LNCaP clone FGC (cell line): ENCODE data around the gene OR5H15.
"Not testable (repeated sequence)": the region's sequence is repeated elsewhere in the genome, so short reads cannot be mapped to it uniquely, and the experiment has no call there.

Experiments
- DNase-seq: peaks from one replicate; pipeline ENCODE4 v3.0.0-alpha.2; 2011; ENCODE audit warnings: low read depth
- H3K4me3 ChIP-seq: 2 replicates; pipeline ENCODE4 v1.5.1; 2011; ENCODE audit warnings: mild to moderate bottlenecking, low read depth, low read length, control low read depth
- TF ChIP-seq, protein P1 (sequence below): IDR thresholded peaks from 2 replicates; pipeline ENCODE4 v1.5.1; 2012; ENCODE audit warnings: mild to moderate bottlenecking; ENCODE audit not compliant: control insufficient read depth, insufficient read depth; ENCODE audit errors: extremely low read depth

OR5H15 gene

GRCh38 chr3:98166396-98166795 is at the start of gene OR5H15:
TSS of gene OR5H15 (plus strand) at chr3:98166696. CDS start at chr3:98168700, 2,004 bp downstream.
- TF ChIP-seq, protein P1, sequence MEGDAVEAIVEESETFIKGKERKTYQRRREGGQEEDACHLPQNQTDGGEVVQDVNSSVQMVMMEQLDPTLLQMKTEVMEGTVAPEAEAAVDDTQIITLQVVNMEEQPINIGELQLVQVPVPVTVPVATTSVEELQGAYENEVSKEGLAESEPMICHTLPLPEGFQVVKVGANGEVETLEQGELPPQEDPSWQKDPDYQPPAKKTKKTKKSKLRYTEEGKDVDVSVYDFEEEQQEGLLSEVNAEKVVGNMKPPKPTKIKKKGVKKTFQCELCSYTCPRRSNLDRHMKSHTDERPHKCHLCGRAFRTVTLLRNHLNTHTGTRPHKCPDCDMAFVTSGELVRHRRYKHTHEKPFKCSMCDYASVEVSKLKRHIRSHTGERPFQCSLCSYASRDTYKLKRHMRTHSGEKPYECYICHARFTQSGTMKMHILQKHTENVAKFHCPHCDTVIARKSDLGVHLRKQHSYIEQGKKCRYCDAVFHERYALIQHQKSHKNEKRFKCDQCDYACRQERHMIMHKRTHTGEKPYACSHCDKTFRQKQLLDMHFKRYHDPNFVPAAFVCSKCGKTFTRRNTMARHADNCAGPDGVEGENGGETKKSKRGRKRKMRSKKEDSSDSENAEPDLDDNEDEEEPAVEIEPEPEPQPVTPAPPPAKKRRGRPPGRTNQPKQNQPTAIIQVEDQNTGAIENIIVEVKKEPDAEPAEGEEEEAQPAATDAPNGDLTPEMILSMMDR = no peak
- DNase-seq = no peak
- H3K4me3 ChIP-seq = no peak within 1 kb of the TSS

DNA sequence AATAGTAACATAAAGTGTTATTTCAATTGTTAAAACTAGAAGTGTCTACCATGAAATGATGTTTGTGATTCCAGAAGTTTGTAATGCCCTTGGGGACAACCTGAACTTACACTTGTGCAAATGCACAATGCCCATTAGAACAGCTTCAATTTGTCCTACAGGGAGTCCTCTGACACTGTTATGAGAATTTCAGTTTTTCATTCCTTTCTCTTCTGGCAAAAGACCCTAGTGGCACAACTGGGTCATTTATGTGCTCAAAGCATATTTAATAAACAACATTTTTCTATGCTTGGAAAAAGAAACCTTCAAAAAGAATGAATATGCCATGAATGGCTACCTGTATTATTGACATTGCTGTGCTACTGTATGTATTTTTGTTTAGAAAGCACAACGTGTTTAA is 36.1 kb upstream of the OR5H15 start, which contains the start of gene OR5H1:
Gene OR5H1, plus strand, starts transcription at position 301 of the 400 bp plus-strand sequence. CDS start 1,977 bp downstream, outside the sequence.
- DNase-seq = no peak
- TF ChIP-seq, protein P1 = no peak
- H3K4me3 ChIP-seq = no peak within 1 kb of the TSS

- DNase-seq = no peak
- H3K4me3 ChIP-seq = no peak overlapping the region
Observed at GRCh38 chr3:98136631-98137030, 29.9 kb upstream of the OR5H15 start.

GRCh38 chr3:98137826-98138557 is 28.5 kb upstream of the OR5H15 start:
- H3K4me3 ChIP-seq, DNase-seq: not testable (repeated sequence)

More at GRCh38 chr3:98136631-98137030, 29.9 kb upstream of the OR5H15 start:
- TF ChIP-seq, protein P1 = no peak

GRCh38 chr3:98140531-98140930 is 26.0 kb upstream of the OR5H15 start:
- H3K4me3 ChIP-seq = no peak overlapping the region
- no peak for DNase-seq
- TF ChIP-seq, protein P1 = no peak

GRCh38 chr3:98147179-98147578 is 19.3 kb upstream of the OR5H15 start, which contains the start of gene OR5H14:
TSS of gene OR5H14 (plus strand) at chr3:98147479. CDS start at chr3:98149386, 1,907 bp downstream.
- TF ChIP-seq, protein P1 = no peak
- DNase-seq = no peak
- no peak within 1 kb of the TSS for H3K4me3 ChIP-seq

DNA sequence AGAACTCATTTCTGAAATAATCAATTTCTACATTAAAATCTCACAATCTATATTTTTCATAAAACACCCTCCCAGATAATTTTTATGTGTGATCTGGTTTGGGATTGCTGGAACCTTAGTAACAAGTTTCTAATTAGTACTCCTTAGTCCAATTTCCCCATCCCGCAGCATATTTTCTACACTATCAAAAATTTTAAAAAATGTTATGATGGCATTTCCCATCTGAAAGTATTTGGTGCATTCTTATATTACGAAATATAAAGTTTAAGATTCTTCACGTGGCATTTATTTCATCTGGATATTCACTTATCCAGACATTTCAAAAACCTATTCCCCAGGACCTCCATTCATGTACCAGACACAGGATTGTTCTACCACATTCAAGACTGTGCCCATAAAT is 17.7 kb upstream of the OR5H15 start:
- DNase-seq = no peak
- H3K4me3 ChIP-seq = no peak overlapping the region
- TF ChIP-seq, protein P1 = no peak

GRCh38 chr3:98149456-98149855 is 17.0 kb upstream of the OR5H15 start:
- H3K4me3 ChIP-seq, DNase-seq: not testable (repeated sequence)
